Ovary (tissue), 3 donors: ENCODE measurements around the gene INAVA.
"Not testable (repeated sequence)": the region's sequence is repeated elsewhere in the genome, so short reads cannot be mapped to it uniquely, and the experiment has no call there.

Experiments used
- CTCF ChIP-seq, 3 donors: fragments of 450-650 bp in 2 of 3; fragments of 200-600 bp in 1 of 3; IDR thresholded peaks; one replicate each; pipeline versions ENCODE4 v1.5.1 to v1.8.0; 2016 to 2022; ENCODE audit warnings: antibody characterized with exemption in 3 of 3, mild to moderate bottlenecking in 1 of 3
- EP300 ChIP-seq: sonication (generic); formaldehyde crosslinking; IDR thresholded peaks from one replicate; pipeline ENCODE4 v1.6.1; 2017; ENCODE audit warnings: antibody characterized with exemption
- POLR2A ChIP-seq: fragments of 450-650 bp; IDR thresholded peaks from one replicate; pipeline ENCODE4 v1.6.1; 2017; ENCODE audit warnings: antibody characterized with exemption, mild to moderate bottlenecking, moderate library complexity
- donor health status: DM: no; HTN: no; CAD: no.

- TF ChIP-seq POLR2A; CTCF (IDR thresholded peaks at IDR 0.05); EP300: not testable (repeated sequence)
Observed at GRCh38 chr1:200963888-200964287, 69.2 kb downstream of the INAVA start.
